ENCODE data around the gene KRT222.

Gene KRT222

GRCh38 chr17:40622509-40622928, 42.5 kb downstream of the KRT222 start:
- Histone ChIP-seq H3K4me1 (ENCODE audit: low read depth, poor library complexity, severe bottlenecking) (peaks cover 78% of the 10 kb centered on the region), H2AFZ (ENCODE audit: low read depth) (no peak overlapping the region), H3K9ac (no peak overlapping the region), H3K4me3 (IDR thresholded peaks at IDR 0.05; ENCODE audit: insufficient read depth, low read depth, low read length) (no peak overlapping the region), H3K27ac (no peak overlapping the region), H3K27me3 (ENCODE audit: insufficient read depth, low read depth) (no peaks in the 10 kb centered on the region), H3K36me3 (ENCODE audit: insufficient read depth) (no peaks in the 10 kb centered on the region), H3K79me2 (ENCODE audit: insufficient read depth, low read depth) (no peaks in the 10 kb centered on the region), H4K20me1 (ENCODE audit: insufficient read depth) (no peaks in the 10 kb centered on the region), H3K4me2 (0 out of 2 replicates have a peak overlapping the region, but pooled peaks have one; percentile 22)
- no peak for TF ChIP-seq CTCF (conservative IDR thresholded peaks at IDR 0.05; ENCODE audit: low read depth, low read length)

GRCh38 chr17:40621578-40621977, 43.4 kb downstream of the KRT222 start:
- H3K4me2 ChIP-seq, result no peak overlapping the region
- no peak for TF ChIP-seq CTCF (conservative IDR thresholded peaks at IDR 0.05; ENCODE audit: low read depth, low read length)
- no peak overlapping the region for H2AFZ ChIP-seq (ENCODE audit: low read depth)
- H3K79me2 ChIP-seq (ENCODE audit: insufficient read depth, low read depth), result no peaks in the 10 kb centered on the region
- no peak overlapping the region for H3K9ac ChIP-seq
- H3K27me3 ChIP-seq (ENCODE audit: insufficient read depth, low read depth), result no peaks in the 10 kb centered on the region
- H3K36me3 ChIP-seq (ENCODE audit: insufficient read depth), result no peaks in the 10 kb centered on the region
- H3K4me3 ChIP-seq (IDR thresholded peaks at IDR 0.05; ENCODE audit: insufficient read depth, low read depth, low read length), result no peak overlapping the region
- H3K4me1 ChIP-seq (ENCODE audit: low read depth, poor library complexity, severe bottlenecking), result peaks cover 68% of the 10 kb centered on the region
- no peaks in the 10 kb centered on the region for H4K20me1 ChIP-seq (ENCODE audit: insufficient read depth)
- H3K27ac ChIP-seq, result no peak overlapping the region

DNA sequence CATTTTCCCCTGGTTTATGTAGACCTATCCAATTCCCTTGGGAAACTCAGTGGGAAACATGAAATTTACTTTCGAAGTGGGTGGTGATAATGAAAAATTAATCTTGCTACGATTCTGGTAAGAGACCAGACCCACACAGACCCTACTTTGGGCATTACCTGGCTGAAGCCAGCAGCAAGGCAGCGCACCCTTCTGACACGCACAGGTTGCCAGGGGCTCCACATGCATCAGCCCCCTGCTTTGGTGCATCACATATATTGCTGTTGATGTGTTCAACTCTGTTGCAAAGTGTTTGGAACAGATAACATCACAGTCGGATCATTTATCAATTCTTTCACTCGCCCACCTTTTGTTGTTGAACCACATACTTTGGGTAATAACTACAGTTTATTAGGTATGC, 44.0 kb downstream of the KRT222 start:
- Histone ChIP-seq H3K27me3 (ENCODE audit: insufficient read depth, low read depth) (no peaks in the 10 kb centered on the region), H3K4me3 (IDR thresholded peaks at IDR 0.05; ENCODE audit: insufficient read depth, low read depth, low read length) (no peak overlapping the region), H2AFZ (ENCODE audit: low read depth) (no peak overlapping the region), H3K4me2 (no peak overlapping the region), H4K20me1 (ENCODE audit: insufficient read depth) (no peaks in the 10 kb centered on the region), H3K9ac (no peak overlapping the region), H3K79me2 (ENCODE audit: insufficient read depth, low read depth) (no peaks in the 10 kb centered on the region), H3K4me1 (ENCODE audit: low read depth, poor library complexity, severe bottlenecking) (peaks cover 63% of the 10 kb centered on the region), H3K36me3 (ENCODE audit: insufficient read depth) (no peaks in the 10 kb centered on the region), H3K27ac (no peak overlapping the region)
- no peak for TF ChIP-seq CTCF (conservative IDR thresholded peaks at IDR 0.05; ENCODE audit: low read depth, low read length)

GRCh38 chr17:40618754-40619625, 46.0 kb downstream of the KRT222 start:
- H3K27ac ChIP-seq, result no peak overlapping the region
- no peaks in the 10 kb centered on the region for H3K79me2 ChIP-seq (ENCODE audit: insufficient read depth, low read depth)
- no peak overlapping the region for H3K4me3 ChIP-seq (IDR thresholded peaks at IDR 0.05; ENCODE audit: insufficient read depth, low read depth, low read length)
- no peaks in the 10 kb centered on the region for H3K36me3 ChIP-seq (ENCODE audit: insufficient read depth)
- H4K20me1 ChIP-seq (ENCODE audit: insufficient read depth), result no peaks in the 10 kb centered on the region
- H3K9ac ChIP-seq, result no peak overlapping the region
- peak overlapping the region; percentile 48; the same call in 1 of the 2 replicates for H3K4me2 ChIP-seq
- peak overlapping the region; percentile 35; the same call in 1 of the 2 replicates for H2AFZ ChIP-seq (ENCODE audit: low read depth)
- H3K27me3 ChIP-seq (ENCODE audit: insufficient read depth, low read depth), result no peaks in the 10 kb centered on the region
- H3K4me1 ChIP-seq (ENCODE audit: low read depth, poor library complexity, severe bottlenecking), result peaks cover 57% of the 10 kb centered on the region
- no peak for TF ChIP-seq CTCF (conservative IDR thresholded peaks at IDR 0.05; ENCODE audit: low read depth, low read length)
